Heart left ventricle (tissue), 13 donors: ENCODE results near the gene KRT2.

Experiments
- POLR2A ChIP-seq, 2 donors: fragments of 450-650 bp; IDR thresholded peaks; one replicate each; pipeline ENCODE4 v1.6.1; 2017; ENCODE audit warnings: antibody characterized with exemption in 2 of 2, mild to moderate bottlenecking in 2 of 2, moderate library complexity in 2 of 2
- TF ChIP-seq, protein P1 (sequence below), 12 donors: fragments of 200-600 bp; sonication (generic) in 4 of 12; IDR thresholded peaks; one replicate each; pipeline versions ENCODE4 v1.5.0 to v1.8.0; 2018 to 2022; ENCODE audit warnings: antibody characterized with exemption in 12 of 12, mild to moderate bottlenecking in 5 of 12
- donor health status: ischemic (EF 13 %, LVEDD 7.1; RV severe dilation, severe dysfunction).
- donor health status: DM: no; HTN: yes; CAD: no.
- donor health status: DM: no; HTN: no; CAD: no.
- donor health status: ischemic (EF 25% LVEDD 6.9; RV normal size, moderate dysfunction).
- donor health status: ischemic (EF 25% LVEDD 5.7; RV mildly dilated, moderate dysfunction).
- donor health status: ischemic (EF 35%, LVEDD 5.7; RV mildly dilated, moderate dysfunction).
- donor health status: nonischemic (EF 11% LVEDD 7.7; RV severe dilation, severe dysfunction).
- donor health status: DM: yes; HTN: yes; CAD: no.
- donor health status: PGD.
- donor health status: ischemic (EF 29% LVEDD 5.4; RV normal size, mild dysfunction).
- donor health status: nonischemic (EF 23%, LVEDD 6.1; RV moderate dilation, normal function).

DNA sequence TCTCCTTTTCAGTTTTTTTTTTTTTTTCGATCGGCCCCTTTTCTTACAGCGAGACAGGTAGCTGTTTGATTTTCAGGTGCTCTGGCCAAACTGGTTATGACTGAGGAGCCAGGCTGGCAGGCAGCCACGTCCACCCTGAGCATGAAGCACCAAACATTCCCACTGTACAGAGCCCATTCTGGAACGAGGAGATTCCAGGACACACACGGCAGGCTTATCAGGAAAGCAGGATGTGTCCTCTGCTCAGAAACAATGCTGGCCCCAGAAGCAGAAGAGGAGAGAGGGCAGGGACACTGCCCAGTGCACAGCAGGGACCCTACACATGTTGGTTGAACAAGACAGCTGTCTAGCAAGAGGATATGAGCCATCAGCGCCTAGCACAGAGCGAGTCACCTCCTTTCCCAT lies 3.7 kb upstream of the KRT2 start:
- TF ChIP-seq, protein P1, sequence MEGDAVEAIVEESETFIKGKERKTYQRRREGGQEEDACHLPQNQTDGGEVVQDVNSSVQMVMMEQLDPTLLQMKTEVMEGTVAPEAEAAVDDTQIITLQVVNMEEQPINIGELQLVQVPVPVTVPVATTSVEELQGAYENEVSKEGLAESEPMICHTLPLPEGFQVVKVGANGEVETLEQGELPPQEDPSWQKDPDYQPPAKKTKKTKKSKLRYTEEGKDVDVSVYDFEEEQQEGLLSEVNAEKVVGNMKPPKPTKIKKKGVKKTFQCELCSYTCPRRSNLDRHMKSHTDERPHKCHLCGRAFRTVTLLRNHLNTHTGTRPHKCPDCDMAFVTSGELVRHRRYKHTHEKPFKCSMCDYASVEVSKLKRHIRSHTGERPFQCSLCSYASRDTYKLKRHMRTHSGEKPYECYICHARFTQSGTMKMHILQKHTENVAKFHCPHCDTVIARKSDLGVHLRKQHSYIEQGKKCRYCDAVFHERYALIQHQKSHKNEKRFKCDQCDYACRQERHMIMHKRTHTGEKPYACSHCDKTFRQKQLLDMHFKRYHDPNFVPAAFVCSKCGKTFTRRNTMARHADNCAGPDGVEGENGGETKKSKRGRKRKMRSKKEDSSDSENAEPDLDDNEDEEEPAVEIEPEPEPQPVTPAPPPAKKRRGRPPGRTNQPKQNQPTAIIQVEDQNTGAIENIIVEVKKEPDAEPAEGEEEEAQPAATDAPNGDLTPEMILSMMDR (IDR thresholded peaks at IDR 0.05) = no peak
- TF ChIP-seq POLR2A (IDR thresholded peaks at IDR 0.05) = no peak
